Smooth muscle cell of the pulmonary artery (primary cell): ENCODE data around the gene NEDD8. TPM values are rescaled to one million over a fixed set of nuclear protein-coding genes. Genes with fewer than 3 reads are reported as not detected.

Source experiments
- total RNA-seq: library from RNA; depleted of rRNA; stranded (reverse); fragments of >200 nt; gene quantifications from 2 replicates; pipeline ENCODE4 v1.2.3, GENCODE V29; 2014

NEDD8 gene
- total RNA-seq: 122 and 125 TPM in 2 replicates

GRCh38 chr14:24232121-24232644 is at the start of gene NEDD8:
NEDD8 (minus strand) TSS chr14:24232367; CDS start chr14:24232267, 100 bp downstream.

GRCh38 chr14:24271134-24271833 is 39.1 kb upstream of the NEDD8 start, which contains the start of gene RABGGTA:
RABGGTA (minus strand) TSS chr14:24271597; CDS start chr14:24271115, 482 bp downstream.

GRCh38 chr14:24262821-24263733 is 30.9 kb upstream of the NEDD8 start, which contains the start of gene TGM1:
TGM1 (minus strand) TSS chr14:24263177; CDS start chr14:24262352, 825 bp downstream.

GRCh38 chr14:24232645-24233537 is 724 bp upstream of the NEDD8 start, which contains the start of gene GMPR2:
GMPR2 (plus strand) TSS chr14:24232929; CDS start chr14:24233254, 325 bp downstream.

GRCh38 chr14:24215495-24216344 is 16.4 kb downstream of the NEDD8 start, which contains the start of gene MDP1:
MDP1 (minus strand) TSS chr14:24216066; CDS start chr14:24215955, 111 bp downstream.

GRCh38 chr14:24212924-24213865 is 19.0 kb downstream of the NEDD8 start, which contains the start of gene CHMP4A:
CHMP4A (minus strand) TSS chr14:24213488; CDS start chr14:24213439, 49 bp downstream.

GRCh38 chr14:24195186-24196070 is 36.7 kb downstream of the NEDD8 start, which contains the start of gene TM9SF1:
TM9SF1 (minus strand) TSS chr14:24195441; CDS start chr14:24195019, 422 bp downstream.

GRCh38 chr14:24188251-24189058 is 43.7 kb downstream of the NEDD8 start, which contains the start of gene IPO4:
IPO4 (minus strand) TSS chr14:24188816; CDS start chr14:24188787, 29 bp downstream.

GRCh38 chr14:24171422-24172260 is 60.5 kb downstream of the NEDD8 start, which contains the start of gene REC8:
REC8 (plus strand) TSS chr14:24172080; CDS start chr14:24172553, 473 bp downstream.

Other genes starting within 250 kb of the NEDD8 start
- gene DHRS4L2, start 243.4 kb downstream of the NEDD8 start, total RNA-seq: 8.4 and 11.5 TPM in 2 replicates
- 0.17 TPM in 1 of 2 replicates, not detected in the other for gene CARMIL3, start 180.4 kb downstream of the NEDD8 start, total RNA-seq
- gene CPNE6, start 160.8 kb downstream of the NEDD8 start, total RNA-seq: not detected in 2 replicates
- gene PCK2, start 138.1 kb downstream of the NEDD8 start, total RNA-seq: 26.8 and 35.3 TPM in 2 replicates
- gene DCAF11, start 117.6 kb downstream of the NEDD8 start, total RNA-seq: 50.9 and 56.8 TPM in 2 replicates
- gene NRL, start 117.4 kb downstream of the NEDD8 start, total RNA-seq: 0.65 and 0.96 TPM in 2 replicates
- 0.20 TPM in 2 replicates for gene FITM1, start 101.7 kb downstream of the NEDD8 start, total RNA-seq
- 87.2 and 96.2 TPM in 2 replicates for gene PSME1, start 96.2 kb downstream of the NEDD8 start, total RNA-seq
- gene EMC9, start 90.8 kb downstream of the NEDD8 start, total RNA-seq: 11.4 and 14.0 TPM in 2 replicates
- gene PSME2, start 85.8 kb downstream of the NEDD8 start, total RNA-seq: 58.8 and 64.5 TPM in 2 replicates
- gene RNF31, start 84.9 kb downstream of the NEDD8 start, total RNA-seq: 26.7 and 35.1 TPM in 2 replicates
- 54.0 and 57.1 TPM in 2 replicates for gene IRF9, start 71.1 kb downstream of the NEDD8 start, total RNA-seq
- 0.65 and 1.2 TPM in 2 replicates for gene REC8, start 60.3 kb downstream of the NEDD8 start, total RNA-seq
- 42.3 and 84.2 TPM in 2 replicates for gene IPO4, start 43.6 kb downstream of the NEDD8 start, total RNA-seq
- 102 and 113 TPM in 2 replicates for gene TM9SF1, start 36.9 kb downstream of the NEDD8 start, total RNA-seq
- gene TSSK4, start 26.7 kb downstream of the NEDD8 start, total RNA-seq: 0.07 and 0.53 TPM in 2 replicates
- 21.8 and 24.1 TPM in 2 replicates for gene CHMP4A, start 18.9 kb downstream of the NEDD8 start, total RNA-seq
- 14.8 and 15.4 TPM in 2 replicates for gene MDP1, start 16.3 kb downstream of the NEDD8 start, total RNA-seq
- gene GMPR2, start 562 bp upstream of the NEDD8 start, total RNA-seq: 88.9 and 107 TPM in 2 replicates
- 55.0 and 55.8 TPM in 2 replicates for gene TINF2, start 10.3 kb upstream of the NEDD8 start, total RNA-seq
- gene TGM1, start 30.8 kb upstream of the NEDD8 start, total RNA-seq: 0.65 and 1.5 TPM in 2 replicates
- 22.6 and 33.2 TPM in 2 replicates for gene RABGGTA, start 39.2 kb upstream of the NEDD8 start, total RNA-seq
- gene DHRS1, start 67.4 kb upstream of the NEDD8 start, total RNA-seq: 12.9 and 29.0 TPM in 2 replicates
- gene NOP9, start 67.5 kb upstream of the NEDD8 start, total RNA-seq: 21.2 and 28.0 TPM in 2 replicates
- gene CIDEB, start 75.6 kb upstream of the NEDD8 start, total RNA-seq: 1.6 and 2.3 TPM in 2 replicates
- 3.0 and 4.8 TPM in 2 replicates for gene LTB4R2, start 77.8 kb upstream of the NEDD8 start, total RNA-seq
- 1.9 and 2.7 TPM in 2 replicates for gene LTB4R, start 79.1 kb upstream of the NEDD8 start, total RNA-seq
- 3.3 and 4.9 TPM in 2 replicates for gene ADCY4, start 102.7 kb upstream of the NEDD8 start, total RNA-seq
- gene RIPK3, start 107.6 kb upstream of the NEDD8 start, total RNA-seq: 0.26 TPM in 1 of 2 replicates, not detected in the other
- gene NFATC4, start 135.8 kb upstream of the NEDD8 start, total RNA-seq: 56.5 and 76.4 TPM in 2 replicates
- gene NYNRIN, start 166.6 kb upstream of the NEDD8 start, total RNA-seq: 6.9 and 16.7 TPM in 2 replicates
- 3.5 and 4.2 TPM in 2 replicates for gene CBLN3, start 197.3 kb upstream of the NEDD8 start, total RNA-seq
- 66.7 and 68.0 TPM in 2 replicates for gene KHNYN, start 197.6 kb upstream of the NEDD8 start, total RNA-seq
- 10.2 and 11.8 TPM in 2 replicates for gene SDR39U1, start 210.4 kb upstream of the NEDD8 start, total RNA-seq